ENCODE results near the gene RHPN2.
"Not testable (repeated sequence)": the region's sequence is repeated elsewhere in the genome, so short reads cannot be mapped to it uniquely, and the experiment has no call there.

The RHPN2 gene

DNA sequence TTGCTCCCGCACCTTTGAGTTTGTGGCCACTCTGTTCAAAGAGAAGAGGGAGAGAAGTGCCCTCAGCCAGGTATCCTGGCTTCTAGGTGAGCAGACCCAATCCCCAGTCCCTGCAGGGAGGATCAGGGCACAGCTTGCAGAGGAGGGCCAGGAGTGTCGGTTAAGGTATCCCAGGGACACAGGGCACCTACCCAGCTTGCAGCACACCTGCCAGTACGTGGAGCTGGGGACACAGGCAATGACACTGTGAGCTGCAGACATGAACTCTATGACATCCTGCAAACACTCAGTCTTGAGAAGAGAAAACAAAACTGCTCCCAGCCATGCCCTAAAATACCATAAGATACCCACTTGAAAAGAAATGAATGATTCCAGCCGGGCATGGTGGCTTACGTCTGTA lies 38.1 kb downstream of the RHPN2 start:
- not testable (repeated sequence) for DNase-seq (ENCODE audit: low spot score)

DNA sequence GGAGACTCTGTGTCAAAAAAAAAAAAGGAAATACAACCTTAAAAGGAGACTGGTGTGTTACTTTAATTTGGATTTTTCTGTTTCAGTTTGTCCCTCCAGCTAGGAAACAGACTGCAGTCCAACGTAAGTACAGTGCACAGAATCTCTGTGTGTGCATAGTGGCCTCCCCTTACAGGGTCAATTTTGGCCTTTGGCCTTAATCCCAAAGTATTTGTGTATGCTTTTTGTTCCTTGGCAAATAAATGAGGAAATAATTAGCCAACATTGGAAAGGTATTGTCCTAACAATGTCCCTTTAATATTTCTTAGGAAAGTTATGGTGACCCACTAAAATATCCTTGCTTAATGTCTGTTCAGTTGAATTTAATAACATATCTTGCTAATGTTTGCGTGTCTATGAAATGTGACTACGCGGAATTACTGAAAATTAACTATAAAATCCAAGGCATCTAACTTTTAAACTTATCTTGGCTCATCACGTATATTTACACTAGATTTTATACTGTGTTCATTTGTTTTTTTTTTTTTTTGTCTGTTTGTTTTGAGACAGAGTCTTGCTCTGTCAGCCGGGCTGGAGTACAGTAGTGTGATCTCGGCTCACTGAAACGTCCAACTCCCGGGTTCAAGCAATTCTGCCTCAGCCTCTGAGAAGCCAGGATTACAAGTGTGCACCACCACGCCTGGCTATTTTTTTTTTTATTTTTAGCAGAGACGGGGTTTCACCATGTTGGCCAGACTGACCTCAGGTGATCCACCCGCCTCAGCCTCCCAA lies 39.0 kb downstream of the RHPN2 start:
- not testable (repeated sequence) for DNase-seq (ENCODE audit: low spot score)

DNA sequence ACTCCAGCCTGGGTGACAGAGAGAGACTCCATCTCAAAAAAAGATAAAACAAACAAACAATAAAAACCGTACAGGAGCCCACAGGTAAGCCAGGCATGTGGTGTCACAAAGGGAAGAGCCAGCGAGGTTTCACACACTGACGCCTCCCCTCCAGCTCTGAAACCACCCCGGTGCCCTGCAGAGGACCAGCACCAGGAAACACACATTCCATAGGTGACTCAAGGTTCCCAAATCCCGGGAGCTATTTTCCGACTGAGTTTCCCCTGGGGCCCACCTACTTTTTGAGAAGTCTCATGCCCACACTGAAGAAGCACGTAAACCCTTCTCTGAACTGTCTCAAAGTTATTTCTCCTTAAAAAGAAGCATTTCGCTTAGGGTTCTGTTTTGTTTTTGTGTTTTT lies 40.3 kb downstream of the RHPN2 start:
- DNase-seq (ENCODE audit: low spot score): no peak

DNA sequence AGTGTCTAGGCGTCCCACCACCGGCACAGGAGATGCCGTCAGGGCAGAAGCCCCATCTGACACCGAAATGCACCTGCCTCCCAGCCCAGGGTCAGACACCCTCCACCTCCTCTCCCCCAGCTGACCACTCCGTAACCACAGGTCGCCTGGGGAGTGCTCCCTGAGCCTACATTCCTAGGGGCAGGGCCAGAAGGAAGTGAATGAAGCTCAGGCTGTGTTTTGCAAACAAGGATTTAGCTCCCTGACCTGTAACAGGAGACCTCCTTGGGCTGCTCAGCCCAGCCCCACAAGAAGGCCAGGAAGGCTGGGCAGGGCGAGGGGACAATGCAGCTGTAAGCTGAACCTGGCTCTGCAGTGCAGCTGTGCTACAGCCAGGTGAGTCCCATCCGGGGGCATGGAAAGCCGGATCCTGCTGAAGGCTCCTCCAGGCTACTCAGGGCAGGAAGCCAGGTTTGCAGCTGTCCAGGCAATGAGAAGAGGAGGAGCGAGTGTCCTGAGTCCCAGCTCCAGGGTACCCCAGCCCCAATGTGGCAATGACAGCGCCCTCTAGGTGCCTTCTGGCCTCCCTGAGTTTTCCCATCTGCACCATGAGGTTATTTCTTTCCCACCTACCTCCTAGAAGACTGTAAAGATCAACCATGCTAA lies 42.1 kb downstream of the RHPN2 start:
- no peak for DNase-seq (ENCODE audit: low spot score)

DNA sequence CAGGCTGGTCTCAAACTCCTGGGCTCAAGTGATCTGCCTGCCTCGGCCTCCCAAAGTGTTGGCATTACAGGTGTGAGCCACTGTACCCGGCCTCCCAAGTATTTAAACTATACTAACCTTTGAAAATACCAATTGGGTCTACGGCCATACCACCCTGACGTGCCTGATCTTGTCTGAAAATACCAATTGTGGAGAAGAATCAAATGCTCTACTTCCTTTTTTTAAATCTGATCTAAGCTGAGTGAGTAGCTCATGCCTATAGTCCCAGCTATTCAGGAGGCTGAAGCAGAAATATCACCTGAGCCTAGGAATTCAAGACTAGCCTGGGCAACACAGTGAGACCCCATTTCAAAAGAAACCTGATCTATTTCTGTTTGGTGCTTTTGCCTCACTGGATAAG lies 53.8 kb downstream of the RHPN2 start:
- not testable (repeated sequence) for DNase-seq (ENCODE audit: low spot score)

GRCh38 chr19:33008738-33009137 lies 56.0 kb downstream of the RHPN2 start:
- DNase-seq (ENCODE audit: low spot score): no peak

GRCh38 chr19:33005440-33005839 lies 59.2 kb downstream of the RHPN2 start:
- no peak for DNase-seq (ENCODE audit: low spot score)

DNA sequence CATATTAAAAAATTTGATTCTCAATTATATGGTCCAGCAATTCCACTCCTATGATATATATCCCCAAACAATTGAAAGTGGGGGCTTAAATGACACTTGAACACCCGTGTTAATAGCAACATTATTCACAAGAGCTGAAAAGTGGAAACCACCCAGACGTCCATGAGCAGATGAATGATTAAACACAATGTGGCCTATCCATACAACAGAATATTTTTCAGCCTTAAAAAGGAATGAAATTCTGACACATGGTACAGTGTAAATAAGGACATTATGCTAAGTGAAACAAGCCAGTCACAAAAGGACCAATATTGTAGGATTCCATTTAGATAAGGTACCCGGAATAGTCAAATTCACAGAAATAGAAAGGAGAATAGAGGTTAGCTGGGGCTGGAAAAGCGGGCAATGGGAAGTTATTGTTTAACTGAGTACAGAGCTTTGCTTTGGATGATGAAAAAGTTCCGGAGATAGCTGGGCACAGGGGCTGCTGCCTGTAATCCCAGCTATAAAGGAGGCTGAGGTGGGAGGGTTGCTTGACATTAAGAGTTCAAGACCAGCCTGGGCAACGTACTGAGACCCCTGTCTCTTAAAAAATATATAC lies 61.2 kb downstream of the RHPN2 start:
- DNase-seq (ENCODE audit: low spot score): not testable (repeated sequence)

GRCh38 chr19:33002126-33002865 lies 62.4 kb downstream of the RHPN2 start:
- not testable (repeated sequence) for DNase-seq (ENCODE audit: low spot score)

DNA sequence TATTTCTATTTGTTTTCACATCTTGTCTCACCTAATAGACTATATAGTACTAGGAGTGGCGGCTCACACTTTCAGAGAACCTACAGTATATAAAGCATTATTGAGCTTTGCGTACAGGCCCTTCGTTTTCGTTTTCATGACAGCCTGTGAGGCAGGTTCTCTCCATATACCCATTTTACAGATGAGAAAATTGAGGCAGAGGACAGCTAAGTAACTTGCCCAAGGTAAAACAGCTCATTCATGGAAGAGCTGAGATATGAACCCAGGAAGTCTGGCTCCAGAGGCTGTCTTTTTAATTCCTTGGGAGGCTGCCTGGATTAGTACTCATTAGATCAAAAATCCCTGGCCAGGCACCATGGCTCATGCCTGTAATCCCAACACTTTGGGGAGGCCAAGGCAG lies 63.8 kb downstream of the RHPN2 start:
- DNase-seq (ENCODE audit: low spot score): no peak

DNA sequence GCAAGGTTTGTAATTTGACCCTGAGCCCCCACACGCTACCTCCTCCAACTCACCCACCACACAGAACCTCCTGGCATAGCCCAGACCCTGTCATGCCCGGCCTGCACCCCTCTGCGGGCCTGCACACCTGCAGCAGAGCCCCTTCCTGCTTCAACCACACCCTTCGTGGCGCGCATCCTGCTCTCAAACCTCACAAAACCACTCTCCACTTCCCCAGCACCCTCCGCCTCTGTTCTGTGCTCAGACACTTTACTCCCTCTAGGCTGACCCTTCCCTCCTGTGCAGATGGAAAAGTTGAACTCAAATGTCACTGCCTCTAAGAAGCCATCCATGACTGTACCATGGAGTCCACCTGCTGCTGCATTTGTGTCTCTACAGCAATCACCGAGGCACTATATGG lies 64.2 kb downstream of the RHPN2 start:
- DNase-seq (ENCODE audit: low spot score): no peak

DNA sequence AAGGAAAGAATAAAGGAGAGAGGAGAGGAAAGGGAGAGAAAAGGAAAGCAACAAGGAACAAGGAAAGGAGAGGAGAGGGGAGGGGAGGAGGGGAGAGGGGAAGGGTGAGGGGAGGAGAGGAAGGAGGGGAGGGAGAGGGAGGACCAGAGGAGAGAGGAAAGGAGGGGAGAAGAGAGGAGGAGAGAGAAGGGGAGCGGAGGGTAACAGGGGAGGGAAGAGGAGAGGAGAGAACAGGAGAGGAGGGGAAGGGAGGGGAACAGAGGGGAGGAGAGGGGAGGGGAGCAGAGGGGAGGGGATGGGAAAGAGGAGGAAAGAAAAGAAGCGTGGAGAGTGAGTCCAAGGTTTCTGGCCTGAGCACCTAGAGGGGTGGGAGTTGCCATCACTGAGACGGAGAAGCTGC lies 66.0 kb downstream of the RHPN2 start:
- DNase-seq (ENCODE audit: low spot score): no peak

- DNase-seq (ENCODE audit: low spot score): no peak
Observed at GRCh38 chr19:32997716-32998355, 66.9 kb downstream of the RHPN2 start.

DNA sequence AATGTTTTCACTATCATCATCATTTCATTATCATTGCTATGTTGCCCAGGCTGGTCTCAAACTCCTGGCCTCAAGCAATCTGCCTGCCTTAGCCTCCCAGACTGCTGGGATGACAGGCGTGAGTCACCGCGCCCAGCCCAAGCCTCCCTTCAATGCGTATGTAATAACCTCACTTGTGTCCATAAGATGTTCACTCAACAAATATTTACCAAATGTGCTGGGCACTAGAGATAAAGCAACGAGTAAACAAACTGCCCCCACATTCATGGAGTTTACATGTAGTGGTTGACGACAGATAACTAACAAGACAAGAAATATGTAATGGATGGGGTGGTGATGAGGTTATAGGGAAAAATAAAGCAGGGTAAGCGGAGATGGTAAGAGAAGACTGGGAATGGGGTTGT lies 67.6 kb downstream of the RHPN2 start:
- DNase-seq (ENCODE audit: low spot score): not testable (repeated sequence)

DNA sequence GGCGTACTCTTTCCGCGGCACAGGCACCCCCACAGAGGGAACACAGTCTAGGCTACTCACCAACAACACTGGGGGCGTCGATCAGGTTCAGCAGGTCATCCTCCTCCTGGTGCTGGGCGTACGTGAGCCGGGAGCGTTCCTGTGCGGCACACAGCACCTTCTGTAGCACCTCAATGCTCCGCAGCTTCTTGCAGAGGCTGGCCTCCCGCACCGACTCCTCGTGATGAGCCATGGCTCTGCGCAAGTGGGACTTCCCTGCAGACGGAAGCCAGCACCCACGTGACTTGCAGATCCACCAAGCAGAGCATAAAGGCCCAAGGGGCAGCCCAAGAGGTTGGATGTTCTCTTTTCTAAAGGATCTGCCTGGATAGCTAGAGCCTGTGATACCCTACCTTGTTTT lies 68.7 kb downstream of the RHPN2 start:
- DNase-seq (ENCODE audit: low spot score): not testable (repeated sequence)

DNA sequence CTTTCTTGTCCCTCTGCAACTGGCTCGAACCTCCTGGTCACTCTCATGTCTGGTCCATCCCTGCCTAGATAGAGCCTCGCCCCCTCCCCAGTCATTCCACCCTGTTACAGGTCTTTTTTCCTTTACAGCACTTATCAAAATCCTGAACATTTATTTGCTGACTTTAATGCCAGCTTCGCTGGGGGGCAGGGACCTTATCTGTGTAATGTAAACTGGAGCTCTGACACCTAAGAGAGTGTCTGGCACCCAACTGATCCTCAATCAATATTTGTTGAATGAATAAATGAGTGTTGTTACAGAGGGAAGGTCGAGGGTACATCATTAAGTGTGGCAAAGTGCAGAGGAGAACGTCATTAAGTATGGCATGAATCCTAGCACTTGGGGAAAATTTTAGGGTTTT lies 76.0 kb downstream of the RHPN2 start:
- no peak for DNase-seq (ENCODE audit: low spot score)

GRCh38 chr19:32988254-32988653 lies 76.4 kb downstream of the RHPN2 start:
- DNase-seq (ENCODE audit: low spot score): not testable (repeated sequence)

DNA sequence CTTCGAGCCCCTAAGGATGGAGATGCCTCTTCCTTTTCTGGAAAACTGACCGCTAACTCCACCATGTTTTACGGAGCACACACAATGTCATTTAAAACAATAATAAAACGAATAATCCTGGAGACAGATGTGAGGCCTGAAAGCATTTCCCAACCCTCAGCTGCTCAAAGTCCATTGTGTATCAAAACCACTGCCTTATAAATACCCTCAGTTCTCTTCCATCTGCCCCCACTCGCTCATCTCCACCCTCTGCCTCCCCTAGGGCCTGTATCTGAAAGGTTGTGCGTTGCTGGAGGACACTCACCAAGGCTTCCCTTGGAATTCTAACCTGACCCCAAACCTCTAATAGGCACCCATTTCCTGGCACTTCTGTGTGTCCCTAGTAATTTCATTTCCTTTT lies 82.2 kb downstream of the RHPN2 start:
- not testable (repeated sequence) for DNase-seq (ENCODE audit: low spot score)

- not testable (repeated sequence) for DNase-seq (ENCODE audit: low spot score)
Observed at GRCh38 chr19:32979807-32980206, 84.9 kb downstream of the RHPN2 start.

- not testable (repeated sequence) for DNase-seq (ENCODE audit: low spot score)
Observed at GRCh38 chr19:32977813-32978212, 86.9 kb downstream of the RHPN2 start.

DNA sequence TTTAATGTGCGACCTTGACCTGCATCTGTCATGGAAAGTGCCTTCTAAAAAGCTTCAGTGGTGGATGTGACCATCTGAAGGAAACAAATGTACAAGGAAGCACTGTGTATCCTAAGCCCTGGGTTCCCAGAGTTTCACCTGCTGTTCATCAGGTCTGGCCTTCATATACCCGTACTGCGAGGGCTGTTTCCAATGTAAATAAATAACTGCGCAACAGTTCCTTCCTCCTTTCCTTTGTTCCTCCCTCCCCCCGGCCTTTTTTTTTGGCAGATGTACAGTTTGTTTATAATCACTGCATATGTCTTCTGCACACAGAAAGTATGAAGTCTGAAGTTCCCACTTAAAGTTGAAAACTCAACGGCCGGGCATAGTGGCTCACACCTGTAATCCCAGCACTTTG lies 87.4 kb downstream of the RHPN2 start:
- DNase-seq (ENCODE audit: low spot score): no peak

- DNase-seq (ENCODE audit: low spot score): peak; percentile 55
Observed at GRCh38 chr19:32976223-32976805, 88.4 kb downstream of the RHPN2 start.
